ENCODE data around the gene MICAL2.

Gene MICAL2

GRCh38 chr11:12129227-12129626 is 18.8 kb downstream of the MICAL2 start:
- Histone ChIP-seq H3K9me3 (ENCODE audit: control insufficient read depth, low read length) (no peaks in the 10 kb centered on the region), H3K4me3 (ENCODE audit: low read depth, low read length) (no peak overlapping the region), H3K9ac (no peak overlapping the region), H3K4me1 (no peaks in the 10 kb centered on the region), H2AFZ (no peak overlapping the region), H3K4me2 (ENCODE audit: low read length) (no peak overlapping the region), H3K27me3 (ENCODE audit: control insufficient read depth, insufficient read depth, low read length) (no peaks in the 10 kb centered on the region), H3K79me2 (no peaks in the 10 kb centered on the region), H3K36me3 (ENCODE audit: control insufficient read depth, insufficient read depth, low read length) (no peaks in the 10 kb centered on the region), H3K27ac (no peak overlapping the region)
- TF ChIP-seq, protein P1, sequence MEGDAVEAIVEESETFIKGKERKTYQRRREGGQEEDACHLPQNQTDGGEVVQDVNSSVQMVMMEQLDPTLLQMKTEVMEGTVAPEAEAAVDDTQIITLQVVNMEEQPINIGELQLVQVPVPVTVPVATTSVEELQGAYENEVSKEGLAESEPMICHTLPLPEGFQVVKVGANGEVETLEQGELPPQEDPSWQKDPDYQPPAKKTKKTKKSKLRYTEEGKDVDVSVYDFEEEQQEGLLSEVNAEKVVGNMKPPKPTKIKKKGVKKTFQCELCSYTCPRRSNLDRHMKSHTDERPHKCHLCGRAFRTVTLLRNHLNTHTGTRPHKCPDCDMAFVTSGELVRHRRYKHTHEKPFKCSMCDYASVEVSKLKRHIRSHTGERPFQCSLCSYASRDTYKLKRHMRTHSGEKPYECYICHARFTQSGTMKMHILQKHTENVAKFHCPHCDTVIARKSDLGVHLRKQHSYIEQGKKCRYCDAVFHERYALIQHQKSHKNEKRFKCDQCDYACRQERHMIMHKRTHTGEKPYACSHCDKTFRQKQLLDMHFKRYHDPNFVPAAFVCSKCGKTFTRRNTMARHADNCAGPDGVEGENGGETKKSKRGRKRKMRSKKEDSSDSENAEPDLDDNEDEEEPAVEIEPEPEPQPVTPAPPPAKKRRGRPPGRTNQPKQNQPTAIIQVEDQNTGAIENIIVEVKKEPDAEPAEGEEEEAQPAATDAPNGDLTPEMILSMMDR (IDR thresholded peaks at IDR 0.05): no peak

DNA sequence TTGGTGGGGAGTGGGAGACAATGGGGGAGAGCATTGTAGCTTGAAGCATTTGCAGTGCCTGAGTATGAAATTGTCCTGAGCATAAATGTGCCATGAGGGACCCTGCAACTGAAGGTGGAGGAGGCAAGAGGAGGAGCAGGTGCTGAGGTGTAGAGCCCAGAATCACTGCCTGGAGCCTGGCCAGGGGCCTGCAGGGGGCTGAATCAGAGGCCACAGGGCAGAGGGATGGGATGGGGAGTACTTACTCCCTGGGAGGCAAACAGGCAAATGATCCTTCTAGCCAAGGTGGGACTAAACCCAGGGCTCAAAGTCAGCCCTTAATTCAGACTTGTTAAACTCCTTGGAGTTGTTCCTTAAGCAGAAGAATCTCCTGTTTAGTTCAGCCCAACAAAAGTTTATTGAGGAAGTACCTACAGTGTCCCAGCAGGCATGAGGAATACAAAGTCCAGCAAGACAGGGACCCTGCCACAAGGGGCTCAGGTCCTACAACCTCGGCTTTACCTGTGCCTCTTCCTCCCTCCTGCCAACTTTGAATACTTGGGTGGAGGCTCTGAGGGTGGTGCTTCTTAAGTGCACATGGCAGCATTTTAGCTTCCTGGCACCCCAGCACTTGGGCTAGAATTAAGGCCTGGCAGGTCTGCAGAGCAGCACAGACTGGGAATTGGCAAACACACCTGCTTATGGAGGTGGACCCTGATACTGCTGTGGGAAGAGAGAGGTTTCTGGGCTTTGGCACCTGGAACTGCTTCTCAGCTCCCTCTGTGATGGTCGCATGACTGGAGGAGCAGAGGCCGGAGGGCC is 20.0 kb downstream of the MICAL2 start:
- H2AFZ ChIP-seq: no peak overlapping the region
- no peaks in the 10 kb centered on the region for H3K36me3 ChIP-seq (ENCODE audit: control insufficient read depth, insufficient read depth, low read length)
- H3K9ac ChIP-seq: no peak overlapping the region
- TF ChIP-seq, protein P1 (IDR thresholded peaks at IDR 0.05): no peak
- H3K4me3 ChIP-seq (ENCODE audit: low read depth, low read length): no peak overlapping the region
- no peak overlapping the region for H3K27ac ChIP-seq
- H3K9me3 ChIP-seq (ENCODE audit: control insufficient read depth, low read length): no peaks in the 10 kb centered on the region
- no peaks in the 10 kb centered on the region for H3K79me2 ChIP-seq
- H3K4me2 ChIP-seq (ENCODE audit: low read length): no peak overlapping the region
- H3K27me3 ChIP-seq (ENCODE audit: control insufficient read depth, insufficient read depth, low read length): no peaks in the 10 kb centered on the region
- H3K4me1 ChIP-seq: no peaks in the 10 kb centered on the region

GRCh38 chr11:12131943-12132789 is 21.8 kb downstream of the MICAL2 start:
- H3K36me3 ChIP-seq (ENCODE audit: control insufficient read depth, insufficient read depth, low read length): no peaks in the 10 kb centered on the region
- no peak overlapping the region for H3K4me2 ChIP-seq (ENCODE audit: low read length)
- H3K79me2 ChIP-seq: no peaks in the 10 kb centered on the region
- no peaks in the 10 kb centered on the region for H3K4me1 ChIP-seq
- no peak overlapping the region for H3K4me3 ChIP-seq (ENCODE audit: low read depth, low read length)
- TF ChIP-seq, protein P1 (IDR thresholded peaks at IDR 0.05): no peak
- H3K9ac ChIP-seq: no peak overlapping the region
- H2AFZ ChIP-seq: no peak overlapping the region
- H3K27me3 ChIP-seq (ENCODE audit: control insufficient read depth, insufficient read depth, low read length): no peaks in the 10 kb centered on the region
- no peaks in the 10 kb centered on the region for H3K9me3 ChIP-seq (ENCODE audit: control insufficient read depth, low read length)
- H3K27ac ChIP-seq: no peak overlapping the region

DNA sequence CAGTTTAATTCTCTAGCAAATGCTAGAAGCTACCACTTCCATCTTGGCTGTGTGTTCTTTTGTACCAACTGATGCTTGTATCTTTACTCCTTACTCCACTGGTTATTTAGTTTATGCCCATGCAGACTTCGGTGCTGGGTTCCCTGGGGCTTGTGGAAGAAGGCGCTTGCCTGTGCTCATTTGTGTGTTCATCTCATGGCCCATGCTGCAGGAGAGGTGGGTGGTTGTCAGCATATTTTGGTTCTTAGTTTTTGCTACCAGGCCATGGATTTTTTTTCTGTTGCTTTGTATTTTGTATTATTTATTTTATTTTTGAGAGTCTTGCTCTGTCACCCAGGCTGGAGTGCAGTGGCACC is 22.4 kb downstream of the MICAL2 start:
- TF ChIP-seq, protein P1 (IDR thresholded peaks at IDR 0.05): no peak
- no peaks in the 10 kb centered on the region for H3K27me3 ChIP-seq (ENCODE audit: control insufficient read depth, insufficient read depth, low read length)
- H3K27ac ChIP-seq: no peak overlapping the region
- H3K9me3 ChIP-seq (ENCODE audit: control insufficient read depth, low read length): no peaks in the 10 kb centered on the region
- no peak overlapping the region for H3K4me3 ChIP-seq (ENCODE audit: low read depth, low read length)
- H3K79me2 ChIP-seq: no peaks in the 10 kb centered on the region
- no peaks in the 10 kb centered on the region for H3K4me1 ChIP-seq
- no peak overlapping the region for H2AFZ ChIP-seq
- no peaks in the 10 kb centered on the region for H3K36me3 ChIP-seq (ENCODE audit: control insufficient read depth, insufficient read depth, low read length)
- H3K4me2 ChIP-seq (ENCODE audit: low read length): no peak overlapping the region
- no peak overlapping the region for H3K9ac ChIP-seq

Measured in parathyroid adenoma (tissue), 2 donors.